HG02588 (cell line): ENCODE data around the gene ZFYVE1.

ENCODE experiments used
- ATAC-seq: cut with Tn5 transposase; IDR thresholded peaks from one replicate; pipeline ENCODE4 v1.9.1; 2021; ENCODE audit warnings: mild to moderate bottlenecking, moderate library complexity; ENCODE audit not compliant: unreplicated experiment

The ZFYVE1 gene

GRCh38 chr14:72925171-72925759 is 101.6 kb downstream of the ZFYVE1 start:
- ATAC-seq = no peak

- ATAC-seq = no peak
Observed at GRCh38 chr14:72924337-72924736, 102.6 kb downstream of the ZFYVE1 start.

- ATAC-seq = no peak
Observed at GRCh38 chr14:72921396-72921795, 105.5 kb downstream of the ZFYVE1 start.

GRCh38 chr14:72920008-72920407 is 106.9 kb downstream of the ZFYVE1 start:
- ATAC-seq = no peak
